Body of pancreas (tissue), 4 donors: Measurements from ENCODE around the gene SPRN. TPM values are rescaled to one million over a fixed set of nuclear protein-coding genes. Genes with fewer than 3 reads are reported as not detected.

ENCODE experiments used
- ATAC-seq: fragments of 150-250 bp; one replicate; pipeline ENCODE4 v1.9.1; 2016
- DNase-seq, 4 donors: peaks; one replicate each; pipeline ENCODE4 v3.0.0-alpha.2; 2019
- H3K27ac ChIP-seq, 4 donors: fragments of 200-600 bp; sonication (generic); 1 replicate in 3 of 4; 2 replicates in 1 of 4; pipeline versions ENCODE4 v1.5.1 to v1.6.1; 2016 to 2019; ENCODE audit warnings: mild to moderate bottlenecking in 1 of 4, mixed read lengths in 1 of 4, moderate library complexity in 1 of 4
- H3K27me3 ChIP-seq, 2 donors: fragments of 200-600 bp; sonication (generic); one replicate each; pipeline ENCODE4 v1.6.0; 2016; ENCODE audit warnings: mild to moderate bottlenecking in 1 of 2
- H3K36me3 ChIP-seq, 2 donors: fragments of 200-600 bp; sonication (generic); replicated peaks in 1 of 2; 2 replicates each; pipeline ENCODE4 v1.5.1; 2016; ENCODE audit warnings: low read depth in 2 of 2; ENCODE audit not compliant: insufficient read depth in 1 of 2
- H3K4me1 ChIP-seq: fragments of 200-600 bp; sonication (generic); one replicate; pipeline ENCODE4 v1.6.0; 2016
- H3K4me3 ChIP-seq, 2 donors: fragments of 200-600 bp; sonication (generic); 1 replicate in 1 of 2; 2 replicates in 1 of 2; pipeline ENCODE4 v1.5.1; 2016 to 2019
- H3K9me3 ChIP-seq, 3 donors: fragments of 200-600 bp; sonication (generic); 1 replicate in 2 of 3; 2 replicates in 1 of 3; pipeline ENCODE4 v1.5.1; 2016
- POLR2A ChIP-seq, 3 donors: fragments of 450-650 bp; IDR thresholded peaks; one replicate each; pipeline ENCODE4 v1.6.1; 2016; ENCODE audit warnings: antibody characterized with exemption in 3 of 3, mild to moderate bottlenecking in 2 of 3
- WGBS, 2 donors: methylation state at CpG; one replicate each; pipeline ENCODE4 v1.1.5; 2017; 5-methylcytosine and 5-hydroxymethylcytosine counted together
- intact Hi-C: fragments of 100-400 bp; cut with DNase I; formaldehyde crosslinking; loops from one replicate; pipeline ENCODE4 v1.15.1; 2023
- microRNA-seq, 2 donors: library from miRNA; unstranded; fragments of <30 nt; microRNA quantifications; one replicate each; pipeline ENCODE4, GENCODE V29; 2016; ENCODE audit warnings: borderline number of aligned reads in 2 of 2, borderline replicate concordance in 2 of 2
- small RNA-seq: library from RNA; depleted of rRNA; stranded (forward); fragments of <200 nt; gene quantifications from one replicate; pipeline ENCODE3, GENCODE V24; 2016
- total RNA-seq, 2 donors: library from RNA; depleted of rRNA; stranded (reverse); fragments of >200 nt; gene quantifications; one replicate each; pipeline ENCODE4 v1.1.0, GENCODE V29; 2016
- TF ChIP-seq, protein P1 (sequence below), 7 experiments: fragments of 450-650 bp in 4 of 7; fragments of 200-600 bp in 3 of 7; sonication (generic) in 3 of 7; IDR thresholded peaks; one replicate each; pipeline ENCODE4 v1.5.1; 2016 to 2019; ENCODE audit warnings: antibody characterized with exemption in 7 of 7

Gene SPRN
- total RNA-seq, 2 donors from 2014 or later, result not detected

DNA sequence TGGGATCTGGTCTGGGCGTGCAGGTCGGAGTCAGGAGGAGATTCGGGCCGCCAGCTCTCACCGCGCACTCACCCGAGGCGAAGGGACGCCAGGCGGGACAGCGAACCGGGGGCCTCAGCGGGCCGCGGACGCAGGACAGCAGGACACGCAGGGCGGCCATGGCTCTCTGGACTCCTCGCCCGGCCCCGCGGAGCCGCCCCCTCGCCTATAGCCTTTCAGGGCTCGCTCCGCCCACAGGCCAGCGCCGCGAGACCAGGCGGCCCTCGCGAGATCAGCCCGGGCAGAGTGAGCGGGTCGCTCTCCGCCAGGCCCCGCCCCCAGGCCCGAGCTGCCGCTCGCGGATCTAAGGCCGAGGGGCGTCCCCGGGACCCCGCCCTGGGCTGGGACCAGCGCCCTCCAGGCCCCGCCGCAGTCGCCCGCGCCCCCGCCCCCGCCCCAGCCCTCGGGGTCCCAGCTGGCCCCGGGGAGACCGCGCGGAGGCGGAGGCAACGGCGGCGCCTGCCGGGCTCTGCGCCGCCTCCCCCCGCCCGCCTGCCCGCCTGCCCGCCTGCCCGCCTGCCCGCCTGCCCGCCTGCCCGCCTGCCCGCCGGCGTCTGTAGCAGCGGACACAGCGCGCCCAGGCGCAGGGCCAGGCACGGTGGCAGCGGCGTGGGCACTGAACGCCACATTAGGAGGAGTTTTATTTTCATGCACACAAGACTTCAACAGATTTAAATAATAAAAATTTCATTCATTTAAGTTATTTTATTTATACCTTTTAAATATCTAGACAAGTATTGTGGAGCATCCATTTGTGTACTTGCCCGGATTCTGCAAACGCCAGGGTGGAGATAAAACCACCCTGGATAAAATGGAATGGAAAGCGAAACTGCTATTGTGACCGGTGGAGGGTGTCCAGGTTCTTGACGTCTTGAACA lies 51.0 kb downstream of the SPRN start, which contains the start of gene ECHS1:
Gene ECHS1, minus strand, starts transcription at position 181 of the 917 bp plus-strand sequence. Its CDS starts 21 bp downstream, at position 160.
- Histone ChIP-seq H3K27me3 (no peaks in the 10 kb centered on the region), H3K9me3 (no peaks in the 10 kb centered on the region), H3K4me1 (peaks cover 30% of the 10 kb centered on the region), H3K4me3 (peak within 1 kb of the TSS; percentile 88 to 90), H3K27ac (peak within 1 kb of the TSS; percentile 81 to 93 (median 86)), H3K36me3 (peaks cover 3 to 5% of the 10 kb centered on the region in 2 donors)
- TF ChIP-seq, protein P1, sequence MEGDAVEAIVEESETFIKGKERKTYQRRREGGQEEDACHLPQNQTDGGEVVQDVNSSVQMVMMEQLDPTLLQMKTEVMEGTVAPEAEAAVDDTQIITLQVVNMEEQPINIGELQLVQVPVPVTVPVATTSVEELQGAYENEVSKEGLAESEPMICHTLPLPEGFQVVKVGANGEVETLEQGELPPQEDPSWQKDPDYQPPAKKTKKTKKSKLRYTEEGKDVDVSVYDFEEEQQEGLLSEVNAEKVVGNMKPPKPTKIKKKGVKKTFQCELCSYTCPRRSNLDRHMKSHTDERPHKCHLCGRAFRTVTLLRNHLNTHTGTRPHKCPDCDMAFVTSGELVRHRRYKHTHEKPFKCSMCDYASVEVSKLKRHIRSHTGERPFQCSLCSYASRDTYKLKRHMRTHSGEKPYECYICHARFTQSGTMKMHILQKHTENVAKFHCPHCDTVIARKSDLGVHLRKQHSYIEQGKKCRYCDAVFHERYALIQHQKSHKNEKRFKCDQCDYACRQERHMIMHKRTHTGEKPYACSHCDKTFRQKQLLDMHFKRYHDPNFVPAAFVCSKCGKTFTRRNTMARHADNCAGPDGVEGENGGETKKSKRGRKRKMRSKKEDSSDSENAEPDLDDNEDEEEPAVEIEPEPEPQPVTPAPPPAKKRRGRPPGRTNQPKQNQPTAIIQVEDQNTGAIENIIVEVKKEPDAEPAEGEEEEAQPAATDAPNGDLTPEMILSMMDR (IDR thresholded peaks at IDR 0.05), result peak in 1 of 7 experiments; percentile 2
- peak; percentile 47 to 77 (median 75) for TF ChIP-seq POLR2A (IDR thresholded peaks at IDR 0.05)
- intact Hi-C loops, result no loop called here
- ATAC-seq (peak; percentile 97), DNase-seq (peak; percentile 96 to 98 (median 96))
- 0% methylated on average over 22 to 70 of the region's 89 CpGs for WGBS, 2 donors

DNA sequence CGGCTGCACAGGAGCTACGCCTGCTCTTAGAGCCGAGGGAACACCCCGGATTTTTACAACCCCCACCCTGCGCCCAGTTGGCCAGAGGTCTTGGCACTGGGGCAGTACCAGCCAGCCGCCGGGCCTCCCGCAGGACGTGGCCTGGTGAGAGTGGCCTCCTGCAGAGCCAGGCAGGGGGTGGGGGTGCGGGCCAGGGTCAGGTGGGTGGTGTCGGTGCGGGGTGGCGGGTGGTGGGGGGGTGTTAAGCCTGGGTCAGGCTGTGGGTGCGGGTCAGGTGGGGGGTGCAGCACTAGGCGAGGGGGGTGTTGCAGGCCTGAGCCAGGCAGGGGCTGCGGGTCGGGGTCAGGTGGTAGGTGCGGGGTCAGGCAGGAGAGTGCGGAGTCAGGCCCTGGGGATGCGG lies 51.9 kb downstream of the SPRN start:
- no peak for ATAC-seq

More for the DNA sequence above, 51.9 kb downstream of the SPRN start:
- intact Hi-C loops, result no loop called here
- TF ChIP-seq, protein P1 (IDR thresholded peaks at IDR 0.05), result no peak
- no peak for TF ChIP-seq POLR2A (IDR thresholded peaks at IDR 0.05)
- Histone ChIP-seq H3K4me1 (peaks cover 21% of the 10 kb centered on the region), H3K9me3 (no peaks in the 10 kb centered on the region), H3K36me3 (peaks cover 6 to 7% of the 10 kb centered on the region in 2 donors), H3K4me3 (peak overlapping the region in 1 of 2 donors; percentile 88), H3K27me3 (no peaks in the 10 kb centered on the region), H3K27ac (peak overlapping the region in 1 of 4 donors; percentile 10)
- WGBS, 2 donors, result 10 to 33% methylated on average over 3 to 13 of the region's 20 CpGs
- peak; percentile 19 to 41 (median 38) for DNase-seq

Small RNAs within 50 kb of the gene (microRNA-seq; reads per million reads assigned to microRNA genes)
- gene MIR3944, result 0 to 0.45 reads per million in 2 donors

Small RNAs within 50 kb of the gene (small RNA-seq; reads per million reads assigned to genes)
- gene AL360181.4 (not detected), gene MIR3944 (not detected)

Other genes with a start within 250 kb of the SPRN start
- not detected for gene UTF1, start 194.4 kb downstream of the SPRN start, total RNA-seq
- gene VENTX, start 186.8 kb downstream of the SPRN start, total RNA-seq, result under 1 TPM in 1 of 2 donors, not detected in 1; 0.26 TPM
- gene ADAM8, start 147.8 kb downstream of the SPRN start, total RNA-seq, result 1 to 10 TPM; 3.4 to 4.6 TPM
- gene TUBGCP2, start 115.8 kb downstream of the SPRN start, total RNA-seq, result 10 to 100 TPM; 32.2 to 36.6 TPM
- 10 to 100 TPM; 15.0 to 22.7 TPM for gene ZNF511, start 115.7 kb downstream of the SPRN start, total RNA-seq
- 1 to 10 TPM in 1 of 2 donors, not detected in 1; 1.8 TPM for gene CALY, start 87.7 kb downstream of the SPRN start, total RNA-seq
- gene PRAP1, start 77.3 kb downstream of the SPRN start, total RNA-seq, result 1 to 10 TPM in 1 of 2 donors, not detected in 1; 6.5 TPM
- gene FUOM, start 66.6 kb downstream of the SPRN start, total RNA-seq, result 10 to 100 TPM; 12.5 to 16.1 TPM
- 10 to 100 TPM; 44.4 to 71.9 TPM for gene ECHS1, start 51.3 kb downstream of the SPRN start, total RNA-seq
- 1 to 10 TPM; 8.3 to 9.6 TPM for gene PAOX, start 45.4 kb downstream of the SPRN start, total RNA-seq
- gene MTG1, start 30.5 kb downstream of the SPRN start, total RNA-seq, result 10 to 100 TPM; 22.8 to 83.7 TPM
- gene SCART1, start 29.3 kb upstream of the SPRN start, total RNA-seq, result 10 to 100 TPM in 1 of 2 donors, 1 to 10 TPM in 1; 3.9 to 11.2 TPM
- 10 to 100 TPM in 1 of 2 donors, 1 to 10 TPM in 1; 3.9 to 18.1 TPM for gene CYP2E1, start 102.7 kb upstream of the SPRN start, total RNA-seq
- 1 to 10 TPM; 1.0 to 2.0 TPM for gene SYCE1, start 141.0 kb upstream of the SPRN start, total RNA-seq
- not detected for gene FRG2B, start 202.2 kb upstream of the SPRN start, total RNA-seq